Keratinocyte (primary cell): ENCODE data around the gene PAPPA2. TPM values are rescaled to one million over a fixed set of nuclear protein-coding genes. Genes with fewer than 3 reads are reported as not detected.
A peak's percentile ranks its signal among the peaks of the same experiment; 100 is the strongest.

Experiments
- DNase-seq: peaks from one replicate; pipeline ENCODE4 v3.0.0-alpha.2; 2011; ENCODE audit warnings: low read depth, missing footprints, low spot score
- FAIRE-seq: peaks from 2 replicates; lab custom pipeline; 2011; peaks lifted over from hg19 to GRCh38; lab: Jason Lieb, UNC
- H2AFZ ChIP-seq: 2 replicates; pipeline ENCODE4 v1.6.0; 2012; ENCODE audit warnings: low read length, control low read depth, inconsistent platforms; ENCODE audit not compliant: control insufficient read depth
- H3K27ac ChIP-seq: 2 replicates; pipeline ENCODE4 v1.5.1; 2011; ENCODE audit warnings: low read length; ENCODE audit not compliant: control insufficient read depth, insufficient read depth
- H3K27me3 ChIP-seq: 3 replicates; pipeline ENCODE4 v1.6.0; 2011; ENCODE audit warnings: low read length; ENCODE audit not compliant: control insufficient read depth, insufficient read depth; ENCODE audit errors: extremely low read depth
- H3K36me3 ChIP-seq, 2 experiments: 2 replicates in 1 of 2; 3 replicates in 1 of 2; pipeline ENCODE4 v1.5.1; 2011; ENCODE audit warnings: low read length in 2 of 2, mild to moderate bottlenecking in 1 of 2; ENCODE audit not compliant: control insufficient read depth in 2 of 2, insufficient read depth in 2 of 2; ENCODE audit errors: extremely low read depth in 1 of 2
- H3K4me1 ChIP-seq: 3 replicates; pipeline ENCODE4 v1.5.1; 2011; ENCODE audit warnings: low read length; ENCODE audit not compliant: control insufficient read depth, insufficient read depth; ENCODE audit errors: extremely low read depth
- H3K4me2 ChIP-seq: 3 replicates; pipeline ENCODE4 v1.6.0; 2011; ENCODE audit warnings: low read depth, low read length; ENCODE audit not compliant: control insufficient read depth, insufficient read depth; ENCODE audit errors: extremely low read depth
- H3K4me3 ChIP-seq, 3 experiments: fragments of 200-600 bp in 1 of 3; sonication (generic) in 1 of 3; 2 replicates in 2 of 3; 3 replicates in 1 of 3; pipeline ENCODE4 v1.5.1; 2011 to 2016; ENCODE audit warnings: low read length in 3 of 3, mild to moderate bottlenecking in 3 of 3, control low read depth in 2 of 3, inconsistent platforms in 1 of 3, low read depth in 1 of 3, mixed read lengths in 1 of 3, mixed run types in 1 of 3, moderate library complexity in 1 of 3; ENCODE audit not compliant: control insufficient read depth in 2 of 3, insufficient read depth in 2 of 3; ENCODE audit errors: extremely low read depth in 1 of 3
- H3K79me2 ChIP-seq: 2 replicates; pipeline ENCODE4 v1.6.0; 2012; ENCODE audit warnings: low read length; ENCODE audit not compliant: control insufficient read depth, insufficient read depth
- H3K9ac ChIP-seq: 3 replicates; pipeline ENCODE4 v1.6.0; 2011; ENCODE audit warnings: low read length; ENCODE audit not compliant: control insufficient read depth, insufficient read depth; ENCODE audit errors: extremely low read depth
- H3K9me1 ChIP-seq: 3 replicates; pipeline ENCODE4 v1.6.0; 2011; ENCODE audit warnings: low read length; ENCODE audit not compliant: control insufficient read depth, insufficient read depth; ENCODE audit errors: extremely low read depth
- H3K9me3 ChIP-seq: 2 replicates; pipeline ENCODE4 v1.5.1; 2012; ENCODE audit warnings: low read depth, low read length; ENCODE audit not compliant: control insufficient read depth
- H4K20me1 ChIP-seq: 3 replicates; pipeline ENCODE4 v1.6.0; 2011; ENCODE audit warnings: low read length; ENCODE audit not compliant: control insufficient read depth, insufficient read depth; ENCODE audit errors: extremely low read depth
- EZH2 ChIP-seq: IDR thresholded peaks from one replicate; pipeline ENCODE4 v1.6.1; 2012; ENCODE audit warnings: inconsistent platforms, mild to moderate bottlenecking, low read length, moderate library complexity
- dilution Hi-C: fragments of 300-500 bp; cut with MboI; formaldehyde crosslinking; loops from one replicate; pipeline ENCODE4 v1.7.0; 2020; ENCODE audit warnings: low sequenced_read_pairs; ENCODE audit not compliant: extremely low pct_ligation_motif_present
- polyA plus RNA-seq, 5 experiments: library from polyadenylated mRNA; depleted of rRNA in 3 of 5; stranded (reverse) in 3 of 5; stranded (forward) in 1 of 5; unstranded in 1 of 5; fragments of >200 nt; gene quantifications; 1 replicate in 1 of 5; 2 replicates in 3 of 5; 3 replicates in 1 of 5; pipeline versions ENCODE4 v1.2.1 to v1.2.3, GENCODE V29; 2011 to 2012; ENCODE audit warnings: missing spikeins in 2 of 5, low read depth in 1 of 5, low replicate concordance in 1 of 5
- TF ChIP-seq, protein P1 (sequence below), 3 experiments: IDR thresholded peaks in 1 of 3; conservative IDR thresholded peaks in 1 of 3; optimal IDR thresholded peaks in 1 of 3; 2 replicates in 2 of 3; 3 replicates in 1 of 3; pipeline versions ENCODE3 to v1.5.1; 2011; ENCODE audit warnings: low read length in 3 of 3, mild to moderate bottlenecking in 3 of 3, moderate library complexity in 2 of 3, control low read depth in 1 of 3, inconsistent platforms in 1 of 3; ENCODE audit not compliant: insufficient read depth in 2 of 3; ENCODE audit errors: extremely low read depth in 1 of 3

The PAPPA2 gene
- polyA plus RNA-seq, 1 donor (not counting 4 experiments of a cell fraction or from before 2014, with no cell fraction given), result 0.07 TPM

DNA sequence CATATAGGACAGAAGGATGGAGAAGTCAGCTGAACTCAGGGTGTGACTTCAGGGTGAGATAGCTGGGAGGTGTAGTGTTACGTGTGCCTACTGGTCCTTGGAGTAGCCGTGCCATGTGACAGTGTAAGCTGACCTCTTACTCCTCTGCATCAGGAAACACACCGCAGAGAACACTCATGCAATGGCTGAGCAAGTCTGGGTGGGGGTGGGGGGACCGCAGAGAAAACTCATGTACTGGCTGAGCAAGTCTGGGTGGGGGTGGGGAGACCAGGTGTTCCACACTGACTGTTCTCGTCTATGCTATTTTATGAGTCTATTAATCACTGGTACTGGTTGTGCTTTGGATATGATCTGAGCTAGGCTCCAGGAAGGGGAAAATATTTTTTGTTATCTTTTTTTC is 233.1 kb downstream of the PAPPA2 start:
- Histone ChIP-seq H3K27ac (no peak overlapping the region), H3K4me1 (no peaks in the 10 kb centered on the region), H3K9me1 (no peaks in the 10 kb centered on the region), H3K9me3 (no peaks in the 10 kb centered on the region), H3K79me2 (no peaks in the 10 kb centered on the region), H3K27me3 (no peaks in the 10 kb centered on the region), H4K20me1 (no peaks in the 10 kb centered on the region), H3K9ac (no peak overlapping the region), H3K4me3 (no peak overlapping the region), H3K36me3 (no peaks in the 10 kb centered on the region), H2AFZ (no peak overlapping the region), H3K4me2 (no peak overlapping the region)
- TF ChIP-seq EZH2, result no peak
- TF ChIP-seq, protein P1, sequence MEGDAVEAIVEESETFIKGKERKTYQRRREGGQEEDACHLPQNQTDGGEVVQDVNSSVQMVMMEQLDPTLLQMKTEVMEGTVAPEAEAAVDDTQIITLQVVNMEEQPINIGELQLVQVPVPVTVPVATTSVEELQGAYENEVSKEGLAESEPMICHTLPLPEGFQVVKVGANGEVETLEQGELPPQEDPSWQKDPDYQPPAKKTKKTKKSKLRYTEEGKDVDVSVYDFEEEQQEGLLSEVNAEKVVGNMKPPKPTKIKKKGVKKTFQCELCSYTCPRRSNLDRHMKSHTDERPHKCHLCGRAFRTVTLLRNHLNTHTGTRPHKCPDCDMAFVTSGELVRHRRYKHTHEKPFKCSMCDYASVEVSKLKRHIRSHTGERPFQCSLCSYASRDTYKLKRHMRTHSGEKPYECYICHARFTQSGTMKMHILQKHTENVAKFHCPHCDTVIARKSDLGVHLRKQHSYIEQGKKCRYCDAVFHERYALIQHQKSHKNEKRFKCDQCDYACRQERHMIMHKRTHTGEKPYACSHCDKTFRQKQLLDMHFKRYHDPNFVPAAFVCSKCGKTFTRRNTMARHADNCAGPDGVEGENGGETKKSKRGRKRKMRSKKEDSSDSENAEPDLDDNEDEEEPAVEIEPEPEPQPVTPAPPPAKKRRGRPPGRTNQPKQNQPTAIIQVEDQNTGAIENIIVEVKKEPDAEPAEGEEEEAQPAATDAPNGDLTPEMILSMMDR (optimal IDR thresholded peaks at IDR 0.05 in 1 of 3, IDR thresholded peaks at IDR 0.05 in 1 of 3, conservative IDR thresholded peaks at IDR 0.05 in 1 of 3; ENCODE audit: extremely low read depth in 1 of 3, insufficient read depth in 2 of 3, low read length in 3 of 3), result no peak
- DNase-seq, result peak; percentile 83
- dilution Hi-C loops, result no loop called here
- FAIRE-seq, result peak; percentile 46

DNA sequence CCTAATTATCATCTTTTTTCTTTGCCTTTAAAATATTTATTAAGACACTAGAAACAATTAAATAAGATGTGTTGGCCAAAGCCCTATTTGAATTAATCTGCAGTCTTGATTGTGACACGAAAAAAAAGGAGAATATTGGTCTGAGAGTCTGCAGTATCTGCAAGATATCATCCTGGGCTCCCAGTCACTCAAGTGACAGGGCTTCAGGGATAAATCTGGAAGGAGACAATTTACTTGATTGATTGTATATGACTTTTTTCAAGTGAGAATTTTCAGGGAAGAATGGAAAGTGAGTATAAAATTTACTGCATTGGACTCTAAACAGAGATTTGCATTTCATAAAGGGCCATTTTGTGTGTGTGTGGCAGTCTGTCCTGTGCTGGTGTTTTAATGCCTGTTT is 233.7 kb downstream of the PAPPA2 start:
- Histone ChIP-seq H3K27ac (no peak overlapping the region), H3K9me1 (no peaks in the 10 kb centered on the region), H3K27me3 (no peaks in the 10 kb centered on the region), H3K4me2 (no peak overlapping the region), H3K79me2 (no peaks in the 10 kb centered on the region), H3K36me3 (no peaks in the 10 kb centered on the region), H3K4me3 (no peak overlapping the region), H2AFZ (no peak overlapping the region), H3K4me1 (no peaks in the 10 kb centered on the region), H3K9ac (no peak overlapping the region), H4K20me1 (no peaks in the 10 kb centered on the region), H3K9me3 (no peaks in the 10 kb centered on the region)
- TF ChIP-seq, protein P1 (optimal IDR thresholded peaks at IDR 0.05 in 1 of 3, IDR thresholded peaks at IDR 0.05 in 1 of 3, conservative IDR thresholded peaks at IDR 0.05 in 1 of 3; ENCODE audit: extremely low read depth in 1 of 3, insufficient read depth in 2 of 3, low read length in 3 of 3), result no peak
- no peak for TF ChIP-seq EZH2
- FAIRE-seq (no peak), DNase-seq (no peak)
- dilution Hi-C loops, result no loop called here
